ENCODE results near the gene SLC26A4.

- no peak for TF ChIP-seq GATA3 (IDR thresholded peaks at IDR 0.05; ENCODE audit: low read depth, low read length)
- TF ChIP-seq GATA2 (IDR thresholded peaks at IDR 0.05; ENCODE audit: low read depth, low read length) = no peak
Observed at GRCh38 chr7:107690611-107691010, 30.0 kb downstream of the SLC26A4 start.

Data from SH-SY5Y (cell line).